SK-N-SH treated with all-trans-retinoic acid at 6 μM for 48 hours (cell line): ENCODE data around the gene GNG8.

Source experiments
- ATAC-seq: fragments of 200-7000 bp; cut with Tn5 transposase; 3 replicates; pipeline ENCODE4 v1.9.1; 2020; ENCODE audit warnings: mild to moderate bottlenecking, moderate library complexity
- ARNTL ChIP-seq: fragments of 450-650 bp; formaldehyde crosslinking; IDR thresholded peaks from 2 replicates; pipeline ENCODE4 v1.5.0; 2020; ENCODE audit warnings: low read depth, mild to moderate bottlenecking, moderate library complexity, borderline replicate concordance
- BACH2 ChIP-seq: fragments of 250-450 bp; sonication (Bioruptor Pico); IDR thresholded peaks from 2 replicates; pipeline ENCODE4 v1.9.0; 2021; ENCODE audit warnings: mild to moderate bottlenecking, borderline replicate concordance
- CREB5 ChIP-seq: fragments of 250-450 bp; sonication (Bioruptor Pico); IDR thresholded peaks from 2 replicates; pipeline ENCODE4 v1.5.1; 2020; ENCODE audit warnings: low read depth, mild to moderate bottlenecking, moderate library complexity
- CSDC2 ChIP-seq: fragments of 250-450 bp; sonication (Bioruptor Pico); IDR thresholded peaks from 2 replicates; pipeline ENCODE4 v1.5.0; 2020; ENCODE audit warnings: mild to moderate bottlenecking, moderate library complexity
- ESRRG ChIP-seq: fragments of 250-450 bp; sonication (Bioruptor Pico); IDR thresholded peaks from 2 replicates; pipeline ENCODE4 v1.6.1; 2021; ENCODE audit warnings: mild to moderate bottlenecking
- GLIS3 ChIP-seq: fragments of 250-450 bp; sonication (Bioruptor Pico); IDR thresholded peaks from 2 replicates; pipeline ENCODE4 v1.5.0; 2020; ENCODE audit warnings: mild to moderate bottlenecking, moderate library complexity
- ISL1 ChIP-seq: fragments of 250-450 bp; sonication (Bioruptor Pico); IDR thresholded peaks from 2 replicates; pipeline ENCODE4 v2.1.2; 2022; ENCODE audit warnings: mild to moderate bottlenecking, moderate library complexity
- OSR1 ChIP-seq: fragments of 250-450 bp; sonication (Bioruptor Pico); IDR thresholded peaks from 2 replicates; pipeline ENCODE4 v1.8.0; 2022; ENCODE audit warnings: moderate library complexity, mild to moderate bottlenecking, inconsistent platforms
- PPARA ChIP-seq: fragments of 250-450 bp; sonication (Bioruptor Pico); IDR thresholded peaks from 2 replicates; pipeline ENCODE4 v1.5.0; 2020; ENCODE audit warnings: mild to moderate bottlenecking, borderline replicate concordance
- RARB ChIP-seq: fragments of 250-450 bp; sonication (Bioruptor Pico); IDR thresholded peaks from 2 replicates; pipeline ENCODE4 v1.8.0; 2021; ENCODE audit warnings: mild to moderate bottlenecking, moderate library complexity
- SNAI2 ChIP-seq: fragments of 250-450 bp; sonication (Bioruptor Pico); IDR thresholded peaks from 2 replicates; pipeline ENCODE4 v1.5.0; 2020; ENCODE audit warnings: mild to moderate bottlenecking, moderate library complexity
- TCF4 ChIP-seq: fragments of 250-450 bp; sonication (Bioruptor Pico); IDR thresholded peaks from 2 replicates; pipeline ENCODE4 v1.8.0; 2021; ENCODE audit warnings: mild to moderate bottlenecking, moderate library complexity, borderline replicate concordance
- TSHZ2 ChIP-seq: fragments of 250-450 bp; sonication (Bioruptor Pico); IDR thresholded peaks from 2 replicates; pipeline ENCODE4 v1.5.0; 2020; ENCODE audit warnings: mild to moderate bottlenecking, moderate library complexity
- ZFP3 ChIP-seq: fragments of 250-450 bp; sonication (Bioruptor Pico); IDR thresholded peaks from 2 replicates; pipeline ENCODE4 v1.5.0; 2020; ENCODE audit warnings: mild to moderate bottlenecking, moderate library complexity
- ZNF565 ChIP-seq: fragments of 450-650 bp; formaldehyde crosslinking; conservative IDR thresholded peaks from 2 replicates; pipeline ENCODE4 v1.5.0; 2020; ENCODE audit warnings: low read depth, mild to moderate bottlenecking, moderate library complexity
- ZNF70 ChIP-seq: fragments of 450-650 bp; formaldehyde crosslinking; IDR thresholded peaks from 2 replicates; pipeline ENCODE4 v1.5.0; 2020; ENCODE audit warnings: mild to moderate bottlenecking, moderate library complexity
- ZNF8 ChIP-seq: fragments of 450-650 bp; formaldehyde crosslinking; IDR thresholded peaks from 2 replicates; pipeline ENCODE4 v1.5.0; 2020; ENCODE audit warnings: mild to moderate bottlenecking, moderate library complexity
- TF ChIP-seq, protein P1 (sequence below): fragments of 250-450 bp; sonication (Bioruptor Pico); IDR thresholded peaks from 2 replicates; pipeline ENCODE4 v1.5.1; 2021; ENCODE audit warnings: mild to moderate bottlenecking, moderate library complexity
- TF ChIP-seq, protein P2 (sequence below): fragments of 250-450 bp; sonication (Bioruptor Pico); IDR thresholded peaks from 2 replicates; pipeline ENCODE4 v1.8.0; 2020; ENCODE audit warnings: mild to moderate bottlenecking, moderate library complexity, borderline replicate concordance
- TF ChIP-seq, protein P3 (sequence below): fragments of 250-450 bp; sonication (Bioruptor Pico); IDR thresholded peaks from 2 replicates; pipeline ENCODE4 v1.8.0; 2021; ENCODE audit warnings: low read depth, mild to moderate bottlenecking, moderate library complexity, borderline replicate concordance

GNG8 gene

DNA sequence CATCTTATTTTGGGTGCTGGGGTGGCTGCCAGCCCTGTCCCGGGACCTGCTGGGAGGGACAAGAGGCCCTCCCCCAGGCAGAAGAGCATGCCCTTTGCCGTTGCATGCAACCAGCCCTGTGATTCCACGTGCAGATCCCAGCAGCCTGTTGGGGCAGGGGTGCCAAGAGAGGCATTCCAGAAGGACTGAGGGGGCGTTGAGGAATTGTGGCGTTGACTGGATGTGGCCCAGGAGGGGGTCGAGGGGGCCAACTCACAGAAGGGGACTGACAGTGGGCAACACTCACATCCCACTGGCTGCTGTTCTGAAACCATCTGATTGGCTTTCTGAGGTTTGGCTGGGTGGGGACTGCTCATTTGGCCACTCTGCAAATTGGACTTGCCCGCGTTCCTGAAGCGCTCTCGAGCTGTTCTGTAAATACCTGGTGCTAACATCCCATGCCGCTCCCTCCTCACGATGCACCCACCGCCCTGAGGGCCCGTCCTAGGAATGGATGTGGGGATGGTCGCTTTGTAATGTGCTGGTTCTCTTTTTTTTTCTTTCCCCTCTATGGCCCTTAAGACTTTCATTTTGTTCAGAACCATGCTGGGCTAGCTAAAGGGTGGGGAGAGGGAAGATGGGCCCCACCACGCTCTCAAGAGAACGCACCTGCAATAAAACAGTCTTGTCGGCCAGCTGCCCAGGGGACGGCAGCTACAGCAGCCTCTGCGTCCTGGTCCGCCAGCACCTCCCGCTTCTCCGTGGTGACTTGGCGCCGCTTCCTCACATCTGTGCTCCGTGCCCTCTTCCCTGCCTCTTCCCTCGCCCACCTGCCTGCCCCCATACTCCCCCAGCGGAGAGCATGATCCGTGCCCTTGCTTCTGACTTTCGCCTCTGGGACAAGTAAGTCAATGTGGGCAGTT, 26.2 kb downstream of the GNG8 start:
- TF ChIP-seq BACH2 (CRISPR knock-in tag): no peak
- TF ChIP-seq CREB5 (CRISPR knock-in tag): no peak
- TF ChIP-seq RARB: no peak
- TF ChIP-seq OSR1 (CRISPR knock-in tag): no peak
- TF ChIP-seq, protein P1, sequence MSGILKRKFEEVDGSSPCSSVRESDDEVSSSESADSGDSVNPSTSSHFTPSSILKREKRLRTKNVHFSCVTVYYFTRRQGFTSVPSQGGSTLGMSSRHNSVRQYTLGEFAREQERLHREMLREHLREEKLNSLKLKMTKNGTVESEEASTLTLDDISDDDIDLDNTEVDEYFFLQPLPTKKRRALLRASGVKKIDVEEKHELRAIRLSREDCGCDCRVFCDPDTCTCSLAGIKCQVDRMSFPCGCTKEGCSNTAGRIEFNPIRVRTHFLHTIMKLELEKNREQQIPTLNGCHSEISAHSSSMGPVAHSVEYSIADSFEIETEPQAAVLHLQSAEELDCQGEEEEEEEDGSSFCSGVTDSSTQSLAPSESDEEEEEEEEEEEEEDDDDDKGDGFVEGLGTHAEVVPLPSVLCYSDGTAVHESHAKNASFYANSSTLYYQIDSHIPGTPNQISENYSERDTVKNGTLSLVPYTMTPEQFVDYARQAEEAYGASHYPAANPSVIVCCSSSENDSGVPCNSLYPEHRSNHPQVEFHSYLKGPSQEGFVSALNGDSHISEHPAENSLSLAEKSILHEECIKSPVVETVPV (CRISPR knock-in tag): no peak
- TF ChIP-seq PPARA (CRISPR knock-in tag): no peak
- TF ChIP-seq ZNF565 (CRISPR knock-in tag): no peak
- no peak for TF ChIP-seq TCF4 (CRISPR knock-in tag)
- no peak for TF ChIP-seq ARNTL (CRISPR knock-in tag)
- no peak for TF ChIP-seq ZFP3 (CRISPR knock-in tag)
- TF ChIP-seq, protein P2, sequence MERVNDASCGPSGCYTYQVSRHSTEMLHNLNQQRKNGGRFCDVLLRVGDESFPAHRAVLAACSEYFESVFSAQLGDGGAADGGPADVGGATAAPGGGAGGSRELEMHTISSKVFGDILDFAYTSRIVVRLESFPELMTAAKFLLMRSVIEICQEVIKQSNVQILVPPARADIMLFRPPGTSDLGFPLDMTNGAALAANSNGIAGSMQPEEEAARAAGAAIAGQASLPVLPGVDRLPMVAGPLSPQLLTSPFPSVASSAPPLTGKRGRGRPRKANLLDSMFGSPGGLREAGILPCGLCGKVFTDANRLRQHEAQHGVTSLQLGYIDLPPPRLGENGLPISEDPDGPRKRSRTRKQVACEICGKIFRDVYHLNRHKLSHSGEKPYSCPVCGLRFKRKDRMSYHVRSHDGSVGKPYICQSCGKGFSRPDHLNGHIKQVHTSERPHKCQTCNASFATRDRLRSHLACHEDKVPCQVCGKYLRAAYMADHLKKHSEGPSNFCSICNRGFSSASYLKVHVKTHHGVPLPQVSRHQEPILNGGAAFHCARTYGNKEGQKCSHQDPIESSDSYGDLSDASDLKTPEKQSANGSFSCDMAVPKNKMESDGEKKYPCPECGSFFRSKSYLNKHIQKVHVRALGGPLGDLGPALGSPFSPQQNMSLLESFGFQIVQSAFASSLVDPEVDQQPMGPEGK (CRISPR knock-in tag): no peak
- TF ChIP-seq, protein P3, sequence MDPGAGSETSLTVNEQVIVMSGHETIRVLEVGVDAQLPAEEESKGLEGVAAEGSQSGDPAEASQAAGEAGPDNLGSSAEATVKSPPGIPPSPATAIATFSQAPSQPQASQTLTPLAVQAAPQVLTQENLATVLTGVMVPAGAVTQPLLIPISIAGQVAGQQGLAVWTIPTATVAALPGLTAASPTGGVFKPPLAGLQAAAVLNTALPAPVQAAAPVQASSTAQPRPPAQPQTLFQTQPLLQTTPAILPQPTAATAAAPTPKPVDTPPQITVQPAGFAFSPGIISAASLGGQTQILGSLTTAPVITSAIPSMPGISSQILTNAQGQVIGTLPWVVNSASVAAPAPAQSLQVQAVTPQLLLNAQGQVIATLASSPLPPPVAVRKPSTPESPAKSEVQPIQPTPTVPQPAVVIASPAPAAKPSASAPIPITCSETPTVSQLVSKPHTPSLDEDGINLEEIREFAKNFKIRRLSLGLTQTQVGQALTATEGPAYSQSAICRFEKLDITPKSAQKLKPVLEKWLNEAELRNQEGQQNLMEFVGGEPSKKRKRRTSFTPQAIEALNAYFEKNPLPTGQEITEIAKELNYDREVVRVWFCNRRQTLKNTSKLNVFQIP (CRISPR knock-in tag): no peak
- no peak for TF ChIP-seq ZNF8 (CRISPR knock-in tag)
- TF ChIP-seq ESRRG (CRISPR knock-in tag): no peak
- TF ChIP-seq SNAI2 (CRISPR knock-in tag): no peak
- no peak for TF ChIP-seq ZNF70
- no peak for TF ChIP-seq GLIS3 (CRISPR knock-in tag)
- no peak for ATAC-seq

GRCh38 chr19:46608581-46609345, 27.2 kb downstream of the GNG8 start:
- ATAC-seq: no peak

More at GRCh38 chr19:46608581-46609345, 27.2 kb downstream of the GNG8 start:
- no peak for TF ChIP-seq ARNTL (CRISPR knock-in tag)
- TF ChIP-seq BACH2 (CRISPR knock-in tag): no peak
- no peak for TF ChIP-seq GLIS3 (CRISPR knock-in tag)
- TF ChIP-seq, protein P2 (CRISPR knock-in tag): no peak
- TF ChIP-seq CREB5 (CRISPR knock-in tag): no peak
- no peak for TF ChIP-seq ESRRG (CRISPR knock-in tag)
- TF ChIP-seq RARB: no peak
- TF ChIP-seq TSHZ2 (CRISPR knock-in tag): no peak
- TF ChIP-seq ISL1 (CRISPR knock-in tag): no peak
- TF ChIP-seq, protein P3 (CRISPR knock-in tag): no peak
- no peak for TF ChIP-seq ZNF70
- no peak for TF ChIP-seq TCF4 (CRISPR knock-in tag)
- TF ChIP-seq CSDC2 (CRISPR knock-in tag): no peak
